VCaP (cell line): Measurements from ENCODE around the gene CYP2W1.
A peak's percentile ranks its signal among the peaks of the same experiment; 100 is the strongest.

Experiments
- H3K27ac ChIP-seq: fragments of 450-650 bp; 2 replicates; pipeline ENCODE4 v1.5.1; 2017
- CTCF ChIP-seq: fragments of 450-650 bp; conservative IDR thresholded peaks from 2 replicates; pipeline ENCODE4 v1.5.1; 2017; ENCODE audit warnings: mild to moderate bottlenecking, moderate library complexity

CYP2W1 gene

GRCh38 chr7:1019255-1019785, 36.3 kb downstream of the CYP2W1 start:
- H3K27ac ChIP-seq, result no peak overlapping the region
- TF ChIP-seq CTCF, result no peak

- no peak for TF ChIP-seq CTCF
- H3K27ac ChIP-seq, result no peak overlapping the region
These were observed 37.0 kb downstream of the CYP2W1 start for GRCh38 chr7:1019789-1020610.

GRCh38 chr7:1020849-1021251, 37.9 kb downstream of the CYP2W1 start:
- TF ChIP-seq CTCF, result 0 out of 2 replicates have a peak, but pooled peaks have one; percentile 10
- no peak overlapping the region for H3K27ac ChIP-seq

GRCh38 chr7:1021366-1021765, 38.4 kb downstream of the CYP2W1 start:
- H3K27ac ChIP-seq, result no peak overlapping the region

GRCh38 chr7:1021931-1022330, 39.0 kb downstream of the CYP2W1 start:
- H3K27ac ChIP-seq, result no peak overlapping the region
- TF ChIP-seq CTCF, result no peak

More at GRCh38 chr7:1021366-1021765, 38.4 kb downstream of the CYP2W1 start:
- no peak for TF ChIP-seq CTCF

GRCh38 chr7:1022356-1022755, 39.4 kb downstream of the CYP2W1 start:
- no peak for TF ChIP-seq CTCF
- no peak overlapping the region for H3K27ac ChIP-seq

- TF ChIP-seq CTCF, result no peak
- H3K27ac ChIP-seq, result no peak overlapping the region
These were observed 40.0 kb downstream of the CYP2W1 start for GRCh38 chr7:1022801-1023465.
